ENCODE results near the gene OSCAR. TPM values are rescaled to one million over a fixed set of nuclear protein-coding genes. Genes with fewer than 3 reads are reported as not detected.

OSCAR gene
- total and polyA plus RNA-seq, 2 of the 13 experiments (the other 11 are each of a cell fraction or from before 2014, with no cell fraction given) = 1.9 TPM; not detected in 1

DNA sequence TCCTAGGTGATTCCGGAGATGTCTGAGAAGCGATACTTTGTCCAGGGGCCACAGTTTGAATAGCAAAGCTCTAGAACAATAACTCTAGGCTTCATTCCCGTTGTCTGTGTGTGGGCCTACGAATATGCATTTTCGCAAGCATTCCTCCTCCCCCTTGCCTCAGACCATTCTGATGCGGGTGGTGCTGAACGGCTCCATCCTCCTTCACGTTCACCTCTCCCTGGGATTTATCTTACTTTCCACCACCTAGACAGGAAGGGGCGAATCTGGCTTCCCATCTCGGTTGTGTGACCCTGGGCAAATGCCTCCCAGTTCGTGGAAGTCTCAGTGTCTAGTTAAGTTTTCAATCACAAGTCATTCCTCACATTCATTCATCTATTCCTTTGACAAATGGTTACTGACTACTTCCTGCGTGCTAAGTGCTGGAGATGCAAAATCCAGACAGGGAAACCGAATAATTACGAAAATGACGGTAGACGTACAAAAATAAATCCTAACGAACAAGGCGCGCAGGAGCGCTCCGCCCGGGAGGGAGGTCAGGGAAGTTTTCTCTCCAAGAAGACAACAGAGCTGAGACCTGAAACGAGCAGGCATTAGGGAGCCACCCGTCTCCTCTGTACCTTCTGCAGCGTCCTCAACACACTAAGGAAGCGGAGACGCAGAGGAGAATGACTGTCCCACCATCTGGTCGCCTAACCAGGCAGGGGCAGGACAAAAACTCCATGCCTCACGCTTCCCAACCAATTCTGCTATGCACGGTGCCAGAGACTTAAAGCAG, 35.7 kb upstream of the OSCAR start (continued):
- TF ChIP-seq, protein P1, sequence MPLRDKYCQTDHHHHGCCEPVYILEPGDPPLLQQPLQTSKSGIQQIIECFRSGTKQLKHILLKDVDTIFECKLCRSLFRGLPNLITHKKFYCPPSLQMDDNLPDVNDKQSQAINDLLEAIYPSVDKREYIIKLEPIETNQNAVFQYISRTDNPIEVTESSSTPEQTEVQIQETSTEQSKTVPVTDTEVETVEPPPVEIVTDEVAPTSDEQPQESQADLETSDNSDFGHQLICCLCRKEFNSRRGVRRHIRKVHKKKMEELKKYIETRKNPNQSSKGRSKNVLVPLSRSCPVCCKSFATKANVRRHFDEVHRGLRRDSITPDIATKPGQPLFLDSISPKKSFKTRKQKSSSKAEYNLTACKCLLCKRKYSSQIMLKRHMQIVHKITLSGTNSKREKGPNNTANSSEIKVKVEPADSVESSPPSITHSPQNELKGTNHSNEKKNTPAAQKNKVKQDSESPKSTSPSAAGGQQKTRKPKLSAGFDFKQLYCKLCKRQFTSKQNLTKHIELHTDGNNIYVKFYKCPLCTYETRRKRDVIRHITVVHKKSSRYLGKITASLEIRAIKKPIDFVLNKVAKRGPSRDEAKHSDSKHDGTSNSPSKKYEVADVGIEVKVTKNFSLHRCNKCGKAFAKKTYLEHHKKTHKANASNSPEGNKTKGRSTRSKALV (CRISPR knock-in tag; IDR thresholded peaks at IDR 0.05) = peak; percentile 18; the same call in 1 of the 2 replicates
- TF ChIP-seq ZNF484 (CRISPR knock-in tag; IDR thresholded peaks at IDR 0.05; ENCODE audit: borderline replicate concordance, low read depth) = no peak
- TF ChIP-seq NFKBIZ (CRISPR knock-in tag; IDR thresholded peaks at IDR 0.05) = no peak
- TF ChIP-seq, protein P2, sequence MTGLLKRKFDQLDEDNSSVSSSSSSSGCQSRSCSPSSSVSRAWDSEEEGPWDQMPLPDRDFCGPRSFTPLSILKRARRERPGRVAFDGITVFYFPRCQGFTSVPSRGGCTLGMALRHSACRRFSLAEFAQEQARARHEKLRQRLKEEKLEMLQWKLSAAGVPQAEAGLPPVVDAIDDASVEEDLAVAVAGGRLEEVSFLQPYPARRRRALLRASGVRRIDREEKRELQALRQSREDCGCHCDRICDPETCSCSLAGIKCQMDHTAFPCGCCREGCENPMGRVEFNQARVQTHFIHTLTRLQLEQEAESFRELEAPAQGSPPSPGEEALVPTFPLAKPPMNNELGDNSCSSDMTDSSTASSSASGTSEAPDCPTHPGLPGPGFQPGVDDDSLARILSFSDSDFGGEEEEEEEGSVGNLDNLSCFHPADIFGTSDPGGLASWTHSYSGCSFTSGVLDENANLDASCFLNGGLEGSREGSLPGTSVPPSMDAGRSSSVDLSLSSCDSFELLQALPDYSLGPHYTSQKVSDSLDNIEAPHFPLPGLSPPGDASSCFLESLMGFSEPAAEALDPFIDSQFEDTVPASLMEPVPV (CRISPR knock-in tag; IDR thresholded peaks at IDR 0.05) = 0 out of 2 replicates have a peak, but pooled peaks have one; percentile 19
- TF ChIP-seq, protein P3, sequence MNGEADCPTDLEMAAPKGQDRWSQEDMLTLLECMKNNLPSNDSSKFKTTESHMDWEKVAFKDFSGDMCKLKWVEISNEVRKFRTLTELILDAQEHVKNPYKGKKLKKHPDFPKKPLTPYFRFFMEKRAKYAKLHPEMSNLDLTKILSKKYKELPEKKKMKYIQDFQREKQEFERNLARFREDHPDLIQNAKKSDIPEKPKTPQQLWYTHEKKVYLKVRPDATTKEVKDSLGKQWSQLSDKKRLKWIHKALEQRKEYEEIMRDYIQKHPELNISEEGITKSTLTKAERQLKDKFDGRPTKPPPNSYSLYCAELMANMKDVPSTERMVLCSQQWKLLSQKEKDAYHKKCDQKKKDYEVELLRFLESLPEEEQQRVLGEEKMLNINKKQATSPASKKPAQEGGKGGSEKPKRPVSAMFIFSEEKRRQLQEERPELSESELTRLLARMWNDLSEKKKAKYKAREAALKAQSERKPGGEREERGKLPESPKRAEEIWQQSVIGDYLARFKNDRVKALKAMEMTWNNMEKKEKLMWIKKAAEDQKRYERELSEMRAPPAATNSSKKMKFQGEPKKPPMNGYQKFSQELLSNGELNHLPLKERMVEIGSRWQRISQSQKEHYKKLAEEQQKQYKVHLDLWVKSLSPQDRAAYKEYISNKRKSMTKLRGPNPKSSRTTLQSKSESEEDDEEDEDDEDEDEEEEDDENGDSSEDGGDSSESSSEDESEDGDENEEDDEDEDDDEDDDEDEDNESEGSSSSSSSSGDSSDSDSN (CRISPR knock-in tag; IDR thresholded peaks at IDR 0.05) = 0 out of 2 replicates have a peak, but pooled peaks have one; percentile 45
- TF ChIP-seq ZIK1 (CRISPR knock-in tag; IDR thresholded peaks at IDR 0.05; ENCODE audit: borderline replicate concordance, low read depth) = no peak
- TF ChIP-seq, protein P4, sequence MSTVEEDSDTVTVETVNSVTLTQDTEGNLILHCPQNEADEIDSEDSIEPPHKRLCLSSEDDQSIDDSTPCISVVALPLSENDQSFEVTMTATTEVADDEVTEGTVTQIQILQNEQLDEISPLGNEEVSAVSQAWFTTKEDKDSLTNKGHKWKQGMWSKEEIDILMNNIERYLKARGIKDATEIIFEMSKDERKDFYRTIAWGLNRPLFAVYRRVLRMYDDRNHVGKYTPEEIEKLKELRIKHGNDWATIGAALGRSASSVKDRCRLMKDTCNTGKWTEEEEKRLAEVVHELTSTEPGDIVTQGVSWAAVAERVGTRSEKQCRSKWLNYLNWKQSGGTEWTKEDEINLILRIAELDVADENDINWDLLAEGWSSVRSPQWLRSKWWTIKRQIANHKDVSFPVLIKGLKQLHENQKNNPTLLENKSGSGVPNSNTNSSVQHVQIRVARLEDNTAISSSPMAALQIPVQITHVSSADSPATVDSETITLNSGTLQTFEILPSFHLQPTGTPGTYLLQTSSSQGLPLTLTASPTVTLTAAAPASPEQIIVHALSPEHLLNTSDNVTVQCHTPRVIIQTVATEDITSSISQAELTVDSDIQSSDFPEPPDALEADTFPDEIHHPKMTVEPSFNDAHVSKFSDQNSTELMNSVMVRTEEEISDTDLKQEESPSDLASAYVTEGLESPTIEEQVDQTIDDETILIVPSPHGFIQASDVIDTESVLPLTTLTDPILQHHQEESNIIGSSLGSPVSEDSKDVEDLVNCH (CRISPR knock-in tag; IDR thresholded peaks at IDR 0.05) = 0 out of 2 replicates have a peak, but pooled peaks have one; percentile 35
- TF ChIP-seq CENPT (CRISPR knock-in tag; IDR thresholded peaks at IDR 0.05; ENCODE audit: low read depth) = no peak
- no peak for TF ChIP-seq ZNF879 (CRISPR knock-in tag; IDR thresholded peaks at IDR 0.05)
- no peak for TF ChIP-seq GZF1 (CRISPR knock-in tag; IDR thresholded peaks at IDR 0.05)
- TF ChIP-seq SIN3B (IDR thresholded peaks at IDR 0.05; ENCODE audit: low read length) = no peak
- TF ChIP-seq, protein P5, sequence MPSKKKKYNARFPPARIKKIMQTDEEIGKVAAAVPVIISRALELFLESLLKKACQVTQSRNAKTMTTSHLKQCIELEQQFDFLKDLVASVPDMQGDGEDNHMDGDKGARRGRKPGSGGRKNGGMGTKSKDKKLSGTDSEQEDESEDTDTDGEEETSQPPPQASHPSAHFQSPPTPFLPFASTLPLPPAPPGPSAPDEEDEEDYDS (CRISPR knock-in tag; IDR thresholded peaks at IDR 0.05) = no peak
- no peak for TF ChIP-seq TEAD3 (CRISPR knock-in tag; optimal IDR thresholded peaks at IDR 0.05; ENCODE audit: borderline replicate concordance)
- TF ChIP-seq, protein P6, sequence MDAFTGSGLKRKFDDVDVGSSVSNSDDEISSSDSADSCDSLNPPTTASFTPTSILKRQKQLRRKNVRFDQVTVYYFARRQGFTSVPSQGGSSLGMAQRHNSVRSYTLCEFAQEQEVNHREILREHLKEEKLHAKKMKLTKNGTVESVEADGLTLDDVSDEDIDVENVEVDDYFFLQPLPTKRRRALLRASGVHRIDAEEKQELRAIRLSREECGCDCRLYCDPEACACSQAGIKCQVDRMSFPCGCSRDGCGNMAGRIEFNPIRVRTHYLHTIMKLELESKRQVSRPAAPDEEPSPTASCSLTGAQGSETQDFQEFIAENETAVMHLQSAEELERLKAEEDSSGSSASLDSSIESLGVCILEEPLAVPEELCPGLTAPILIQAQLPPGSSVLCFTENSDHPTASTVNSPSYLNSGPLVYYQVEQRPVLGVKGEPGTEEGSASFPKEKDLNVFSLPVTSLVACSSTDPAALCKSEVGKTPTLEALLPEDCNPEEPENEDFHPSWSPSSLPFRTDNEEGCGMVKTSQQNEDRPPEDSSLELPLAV (CRISPR knock-in tag; conservative IDR thresholded peaks at IDR 0.05; ENCODE audit: low read depth) = no peak
- TF ChIP-seq EED (CRISPR knock-in tag; IDR thresholded peaks at IDR 0.05) = 0 out of 2 replicates have a peak, but pooled peaks have one; percentile 53
- TF ChIP-seq, protein P7, sequence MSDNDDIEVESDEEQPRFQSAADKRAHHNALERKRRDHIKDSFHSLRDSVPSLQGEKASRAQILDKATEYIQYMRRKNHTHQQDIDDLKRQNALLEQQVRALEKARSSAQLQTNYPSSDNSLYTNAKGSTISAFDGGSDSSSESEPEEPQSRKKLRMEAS (IDR thresholded peaks at IDR 0.05) = peak; percentile 41; the same call in 1 of the 2 replicates
- no peak for TF ChIP-seq ZNF337 (CRISPR knock-in tag; IDR thresholded peaks at IDR 0.05; ENCODE audit: borderline replicate concordance, low read depth)
